Left ventricle myocardium inferior (tissue), 1 donor: ENCODE measurements around the gene CDK6. TPM values are rescaled to one million over a fixed set of nuclear protein-coding genes. Genes with fewer than 3 reads are reported as not detected.

ENCODE experiments used
- DNase-seq: peaks from one replicate; pipeline ENCODE4 v3.0.0-alpha.2; 2020
- H3K27ac ChIP-seq: fragments of 200-600 bp; replicated peaks from 2 replicates; pipeline ENCODE4 v1.8.0; 2021
- H3K27me3 ChIP-seq: fragments of 200-600 bp; 2 replicates; pipeline ENCODE4 v1.8.0; 2021; ENCODE audit warnings: low read depth
- H3K36me3 ChIP-seq: fragments of 200-600 bp; 2 replicates; pipeline ENCODE4 v1.8.0; 2021
- H3K4me1 ChIP-seq: fragments of 200-600 bp; 2 replicates; pipeline ENCODE4 v1.8.0; 2021
- H3K4me3 ChIP-seq: fragments of 200-600 bp; 2 replicates; pipeline ENCODE4 v1.8.0; 2021; ENCODE audit warnings: mild to moderate bottlenecking, moderate library complexity
- H3K9me3 ChIP-seq: fragments of 200-600 bp; replicated peaks from 2 replicates; pipeline ENCODE4 v1.8.0; 2021
- CTCF ChIP-seq: fragments of 200-600 bp; IDR thresholded peaks from 2 replicates; pipeline ENCODE4 v1.8.0; 2021; ENCODE audit warnings: antibody characterized with exemption, mild to moderate bottlenecking, borderline replicate concordance
- intact Hi-C: fragments of 100-400 bp; cut with micrococcal nuclease; formaldehyde crosslinking; loops from one replicate; pipeline ENCODE4 v1.11.0; 2022
- total RNA-seq: library from RNA; stranded (reverse); fragmentation: NEBNext Ultra II Directional; extraction: Animal tissue kit (Norgen Biotek cat#: 25700); gene quantifications from one replicate; pipeline ENCODE4 v1.2.1, GENCODE V29; 2021
- donor health status: DM: no; HTN: yes; CAD: no; lungs with severe emphysema.

CDK6 gene
- total RNA-seq, 1 donor from 2014 or later, result 16.5 TPM

DNA sequence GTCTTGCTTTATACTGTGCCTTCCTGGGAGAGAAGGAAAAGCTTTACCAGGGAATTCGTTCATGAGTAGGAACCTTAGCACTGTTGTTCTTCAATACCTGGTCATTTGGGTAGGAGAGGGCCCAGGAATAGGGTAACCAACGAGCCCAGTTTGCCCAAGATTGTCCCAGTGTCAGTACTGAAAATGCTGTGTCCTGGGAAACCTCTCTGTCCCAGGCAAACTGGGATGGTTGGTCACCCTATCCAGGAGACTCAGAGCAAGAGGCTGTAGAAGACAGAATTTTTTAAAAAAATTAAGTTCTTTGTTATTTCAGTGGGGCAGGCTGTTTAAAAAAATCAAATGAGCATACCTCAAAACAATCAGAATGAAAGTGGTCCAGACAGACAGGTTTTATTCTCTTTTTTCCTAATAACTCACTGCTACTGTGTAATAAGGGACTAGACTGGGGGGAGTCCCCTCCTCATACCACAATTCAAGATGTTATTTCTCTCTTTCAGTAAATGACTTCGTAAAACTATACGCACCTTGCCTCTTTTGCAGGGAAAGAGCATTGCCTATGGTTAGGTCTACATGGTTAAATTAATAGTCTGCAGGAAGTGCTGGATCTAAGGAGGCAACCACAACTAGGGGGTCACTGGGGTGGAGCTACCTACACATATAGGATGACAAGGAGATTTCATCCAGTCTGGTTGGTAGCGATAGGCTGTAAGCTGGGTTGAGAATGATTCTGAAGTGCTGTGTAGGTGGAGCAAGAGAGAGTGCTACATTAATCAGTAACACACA lies 205.1 kb downstream of the CDK6 start:
- no peaks in the 10 kb centered on the region for H3K27me3 ChIP-seq
- TF ChIP-seq CTCF, result no peak
- H3K9me3 ChIP-seq, result peaks cover 4% of the 10 kb centered on the region
- no peak overlapping the region for H3K4me3 ChIP-seq
- no peak for DNase-seq
- intact Hi-C loops, result no loop called here
- peak overlapping the region; percentile 10 for H3K27ac ChIP-seq
- H3K36me3 ChIP-seq, result no peaks in the 10 kb centered on the region
- H3K4me1 ChIP-seq, result peaks cover 58% of the 10 kb centered on the region

DNA sequence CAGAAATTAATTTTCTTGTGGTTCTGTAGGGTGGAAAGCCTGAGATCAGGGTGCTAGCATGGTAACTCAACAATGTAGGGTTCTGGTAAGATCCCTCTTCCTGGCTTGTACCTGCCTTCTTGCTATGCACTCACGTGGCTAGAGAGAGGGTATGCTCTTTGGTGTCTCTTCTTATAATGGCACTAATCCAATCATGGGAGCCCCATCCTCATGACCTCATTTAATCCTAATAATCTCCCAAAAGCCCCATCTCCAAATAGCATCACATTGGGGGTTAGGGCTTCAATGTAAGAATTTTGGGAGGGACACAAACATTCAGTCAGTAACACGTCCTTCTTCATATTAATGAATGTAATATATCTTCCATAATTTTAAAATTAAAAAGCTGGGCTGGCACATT lies 206.6 kb downstream of the CDK6 start:
- Histone ChIP-seq H3K27me3 (no peaks in the 10 kb centered on the region), H3K36me3 (no peaks in the 10 kb centered on the region), H3K27ac (no peak overlapping the region), H3K4me3 (no peak overlapping the region), H3K4me1 (peaks cover 52% of the 10 kb centered on the region), H3K9me3 (peaks cover 4% of the 10 kb centered on the region)
- TF ChIP-seq CTCF, result no peak
- intact Hi-C loops, result loop anchor here (10.0 kb wide), 1 partner anchor 65 kb away; no protein-coding TSS in a partner anchor
- DNase-seq, result no peak

DNA sequence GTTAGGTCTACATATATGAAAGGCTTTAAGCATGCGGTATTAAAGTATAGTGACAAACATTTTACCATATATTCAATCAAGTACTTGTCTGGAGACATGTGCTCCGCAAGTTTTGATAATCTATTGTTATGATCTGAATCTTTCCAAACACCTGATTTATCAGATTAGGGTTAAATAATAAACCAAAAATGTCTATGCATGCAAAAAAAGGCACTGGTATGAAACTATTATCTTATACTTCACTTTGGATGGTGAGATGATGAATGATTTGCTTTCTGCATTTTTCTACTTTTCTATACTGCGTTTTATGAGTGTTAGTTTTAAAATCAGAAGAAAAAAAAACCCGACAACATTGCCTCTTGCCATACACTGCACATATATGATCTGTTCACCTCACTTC lies 208.4 kb downstream of the CDK6 start:
- TF ChIP-seq CTCF, result no peak
- no peak overlapping the region for H3K27ac ChIP-seq
- no peak for DNase-seq
- intact Hi-C loops, result loop anchor here (10.0 kb wide), 1 partner anchor 67 kb away; no protein-coding TSS in a partner anchor
- H3K4me1 ChIP-seq, result peaks cover 43% of the 10 kb centered on the region
- H3K4me3 ChIP-seq, result no peak overlapping the region
- H3K9me3 ChIP-seq, result peaks cover 9% of the 10 kb centered on the region
- no peaks in the 10 kb centered on the region for H3K27me3 ChIP-seq
- H3K36me3 ChIP-seq, result no peaks in the 10 kb centered on the region

DNA sequence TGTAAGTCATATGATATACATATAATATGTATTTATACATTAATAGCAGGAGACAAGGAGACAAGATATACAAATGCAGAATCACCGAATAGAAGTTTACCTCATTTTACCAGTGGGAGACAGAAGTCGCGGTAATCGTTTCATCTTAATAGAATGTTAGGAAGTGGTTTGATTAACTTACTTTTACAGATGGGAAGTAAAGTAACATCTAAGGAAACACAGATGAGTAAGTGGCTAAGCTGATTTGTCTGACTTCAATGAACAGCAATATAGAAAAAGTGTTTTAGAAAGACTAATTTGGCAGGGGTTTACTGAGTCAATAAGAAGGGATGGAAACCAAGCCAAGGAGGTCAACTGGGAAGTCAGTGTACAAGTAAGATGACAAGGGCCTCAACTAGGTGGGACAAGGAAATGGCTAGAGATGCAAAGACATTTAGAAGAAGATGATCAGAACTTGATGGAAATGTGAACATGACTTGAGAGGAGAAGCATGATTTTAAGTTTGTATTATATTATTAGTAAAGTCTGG lies 210.0 kb downstream of the CDK6 start:
- intact Hi-C loops, result loop anchor here (10.0 kb wide), 1 partner anchor 68 kb away; no protein-coding TSS in a partner anchor
- Histone ChIP-seq H3K4me1 (peaks cover 43% of the 10 kb centered on the region), H3K27me3 (no peaks in the 10 kb centered on the region), H3K36me3 (no peaks in the 10 kb centered on the region), H3K9me3 (peaks cover 9% of the 10 kb centered on the region), H3K27ac (no peak overlapping the region), H3K4me3 (no peak overlapping the region)
- no peak for TF ChIP-seq CTCF
- no peak for DNase-seq

- no peaks in the 10 kb centered on the region for H3K27me3 ChIP-seq
- H3K36me3 ChIP-seq, result no peaks in the 10 kb centered on the region
- no peak overlapping the region for H3K4me3 ChIP-seq
- H3K27ac ChIP-seq, result no peak overlapping the region
- H3K9me3 ChIP-seq, result peaks cover 9% of the 10 kb centered on the region
- TF ChIP-seq CTCF, result no peak
- intact Hi-C loops, result loop anchor here (10.0 kb wide), 1 partner anchor 69 kb away; no protein-coding TSS in a partner anchor
- peaks cover 43% of the 10 kb centered on the region for H3K4me1 ChIP-seq
- DNase-seq, result no peak
These were observed 210.8 kb downstream of the CDK6 start for GRCh38 chr7:92625617-92626016.
